Panc1 (cell line): Measurements from ENCODE around the gene KRT85. TPM values are rescaled to one million over a fixed set of nuclear protein-coding genes. Genes with fewer than 3 reads are reported as not detected.

ENCODE experiments used
- ATAC-seq: fragments of 200-7000 bp; cut with Tn5 transposase; 2 replicates; pipeline ENCODE4 v1.9.1; 2020; ENCODE audit warnings: mild to moderate bottlenecking, moderate library complexity
- BruUV-seq: library from RNA; stranded (reverse); fragments of 400-500 nt; replicated peaks from 2 replicates; lab custom pipeline; 2021; lab: Mats Ljungman, UMichigan
- CTCF ChIA-PET: fragments of 300-600 bp; sonication (Branson Sonifier 250); formaldehyde crosslinking; loops from one replicate; lab custom pipeline; 2022; ENCODE audit warnings: antibody characterized with exemption; lab: Charles Lee
- POLR2A ChIA-PET: fragments of 300-600 bp; sonication (Branson Sonifier 250); formaldehyde crosslinking; loops from one replicate; lab custom pipeline; 2022; ENCODE audit warnings: antibody characterized with exemption; lab: Charles Lee
- DNase-seq: peaks from one replicate; pipeline ENCODE4 v3.0.0-alpha.2; 2010; ENCODE audit warnings: low read depth, low spot score
- H3K27ac ChIP-seq: 2 replicates; pipeline ENCODE4 v1.5.1; 2011; ENCODE audit warnings: mild to moderate bottlenecking, low read length, inconsistent platforms
- H3K27me3 ChIP-seq: fragments of 200-500 bp; sonication (Bioruptor generic); 2 replicates; pipeline ENCODE4 v1.6.0; 2014; ENCODE audit warnings: low read length, inconsistent platforms; ENCODE audit not compliant: control insufficient read depth, insufficient read depth
- H3K36me3 ChIP-seq: fragments of 200-500 bp; sonication (Bioruptor generic); 2 replicates; pipeline ENCODE4 v1.5.1; 2014; ENCODE audit warnings: inconsistent platforms, mild to moderate bottlenecking, low read length, moderate library complexity; ENCODE audit not compliant: control insufficient read depth, insufficient read depth
- H3K4me1 ChIP-seq: 2 replicates; pipeline ENCODE4 v1.5.1; 2011; ENCODE audit warnings: inconsistent platforms, mild to moderate bottlenecking, low read length, moderate library complexity; ENCODE audit not compliant: control insufficient read depth, insufficient read depth
- H3K4me3 ChIP-seq, 2 experiments: 2 replicates each; pipeline ENCODE4 v1.5.1; 2011 to 2012; ENCODE audit warnings: low read depth in 2 of 2, low read length in 2 of 2, mild to moderate bottlenecking in 2 of 2, inconsistent platforms in 1 of 2, moderate library complexity in 1 of 2
- H3K9me3 ChIP-seq: fragments of 200-500 bp; sonication (Bioruptor generic); 2 replicates; pipeline ENCODE4 v1.5.1; 2014; ENCODE audit warnings: low read depth, mild to moderate bottlenecking, inconsistent platforms, low read length, moderate library complexity; ENCODE audit not compliant: control insufficient read depth, insufficient read depth
- POLR2AphosphoS5 ChIP-seq: IDR thresholded peaks from 2 replicates; pipeline ENCODE4 v1.6.1; 2012; ENCODE audit warnings: mild to moderate bottlenecking, low read depth, low read length, moderate library complexity
- SIN3A ChIP-seq: IDR thresholded peaks from 2 replicates; pipeline ENCODE4 v1.6.1; 2012; ENCODE audit warnings: low read depth, mild to moderate bottlenecking, low read length, moderate library complexity, borderline replicate concordance; ENCODE audit not compliant: insufficient read depth
- TCF7L2 ChIP-seq: IDR thresholded peaks from 2 replicates; pipeline ENCODE4 v1.6.1; 2011; ENCODE audit warnings: mild to moderate bottlenecking, low read depth, low read length, inconsistent platforms
- in situ Hi-C: cut with HindIII; loops from 2 replicates; pipeline ENCODE4 v1.10.0; 2016; ENCODE audit warnings: low sequenced_read_pairs, low pct_unique_long_range_greater_than_20kb
- intact Hi-C: fragments of 100-400 bp; cut with micrococcal nuclease; formaldehyde crosslinking; loops from one replicate; pipeline ENCODE4 v1.10.0; 2022; ENCODE audit not compliant: unreplicated experiment
- total RNA-seq: library from RNA; stranded (reverse); gene quantifications from one replicate; pipeline ENCODE4 v1.2.1, GENCODE V29; 2021; ENCODE audit not compliant: unreplicated experiment
- TF ChIP-seq, protein P1 (sequence below): fragments of 450-650 bp; IDR thresholded peaks from 2 replicates; pipeline ENCODE4 v1.5.1; 2017; ENCODE audit warnings: mild to moderate bottlenecking
- TF ChIP-seq, protein P2 (sequence below), 2 experiments: IDR thresholded peaks; 2 replicates each; pipeline ENCODE4 v1.6.1; 2011 to 2012; ENCODE audit warnings: low read depth in 2 of 2, control low read depth in 1 of 2, low read length in 1 of 2, mild to moderate bottlenecking in 1 of 2, moderate library complexity in 1 of 2; ENCODE audit not compliant: insufficient read depth in 1 of 2

KRT85 gene
- total RNA-seq, 1 experiment from 2014 or later, result not detected

DNA sequence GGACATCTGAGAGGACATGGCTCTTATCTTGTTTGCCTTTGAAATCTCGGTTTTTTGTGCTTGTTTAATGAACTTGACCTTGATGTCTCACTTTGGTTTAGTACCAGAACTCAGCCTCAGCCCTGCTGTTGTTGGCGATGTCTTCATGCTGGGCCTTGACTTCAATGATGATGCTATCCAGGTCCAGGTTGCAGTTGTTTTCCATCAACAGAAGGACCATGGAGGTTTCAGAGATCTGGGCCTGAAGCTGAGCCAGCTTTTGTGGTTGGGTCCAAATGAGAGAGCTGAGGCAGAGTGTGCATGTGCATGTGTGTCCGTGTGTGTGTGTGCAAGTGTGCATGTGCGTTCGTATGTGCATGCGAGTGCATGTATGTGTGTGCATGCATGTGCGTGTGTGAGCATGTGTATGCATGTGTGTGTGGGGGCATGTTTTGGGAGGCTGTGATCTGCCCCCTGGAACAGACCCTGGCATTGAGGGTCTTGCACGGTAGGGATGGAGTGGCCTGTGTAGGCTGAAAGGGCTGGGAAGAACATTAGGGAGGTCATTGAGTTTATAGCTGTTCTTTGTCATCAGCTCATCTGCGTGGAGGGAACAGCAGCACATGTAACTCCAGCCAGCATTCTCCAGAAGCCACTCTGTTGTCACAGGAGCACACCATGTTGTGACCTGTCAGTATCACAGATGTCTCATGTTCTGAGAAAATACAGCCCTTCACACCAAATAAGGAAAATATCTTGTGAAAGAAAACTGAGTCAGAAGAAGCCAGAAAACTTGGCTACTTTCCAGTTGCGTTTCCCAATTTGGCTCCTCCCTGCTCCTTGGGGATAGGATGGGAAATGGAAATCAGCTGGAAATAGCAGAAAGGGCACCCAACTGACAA lies 48.8 kb upstream of the KRT85 start:
- intact Hi-C loops (no loop called here), in situ Hi-C loops (no loop called here)
- no peak overlapping the region for H3K4me3 ChIP-seq
- no TSS peak for BruUV-seq
- ChIA-PET POLR2A (no interaction called here), CTCF (no interaction called here)
- no peak overlapping the region for H3K27ac ChIP-seq
- TF ChIP-seq TCF7L2, result no peak
- TF ChIP-seq, protein P1, sequence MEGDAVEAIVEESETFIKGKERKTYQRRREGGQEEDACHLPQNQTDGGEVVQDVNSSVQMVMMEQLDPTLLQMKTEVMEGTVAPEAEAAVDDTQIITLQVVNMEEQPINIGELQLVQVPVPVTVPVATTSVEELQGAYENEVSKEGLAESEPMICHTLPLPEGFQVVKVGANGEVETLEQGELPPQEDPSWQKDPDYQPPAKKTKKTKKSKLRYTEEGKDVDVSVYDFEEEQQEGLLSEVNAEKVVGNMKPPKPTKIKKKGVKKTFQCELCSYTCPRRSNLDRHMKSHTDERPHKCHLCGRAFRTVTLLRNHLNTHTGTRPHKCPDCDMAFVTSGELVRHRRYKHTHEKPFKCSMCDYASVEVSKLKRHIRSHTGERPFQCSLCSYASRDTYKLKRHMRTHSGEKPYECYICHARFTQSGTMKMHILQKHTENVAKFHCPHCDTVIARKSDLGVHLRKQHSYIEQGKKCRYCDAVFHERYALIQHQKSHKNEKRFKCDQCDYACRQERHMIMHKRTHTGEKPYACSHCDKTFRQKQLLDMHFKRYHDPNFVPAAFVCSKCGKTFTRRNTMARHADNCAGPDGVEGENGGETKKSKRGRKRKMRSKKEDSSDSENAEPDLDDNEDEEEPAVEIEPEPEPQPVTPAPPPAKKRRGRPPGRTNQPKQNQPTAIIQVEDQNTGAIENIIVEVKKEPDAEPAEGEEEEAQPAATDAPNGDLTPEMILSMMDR, result no peak
- TF ChIP-seq SIN3A, result no peak
- TF ChIP-seq, protein P2, sequence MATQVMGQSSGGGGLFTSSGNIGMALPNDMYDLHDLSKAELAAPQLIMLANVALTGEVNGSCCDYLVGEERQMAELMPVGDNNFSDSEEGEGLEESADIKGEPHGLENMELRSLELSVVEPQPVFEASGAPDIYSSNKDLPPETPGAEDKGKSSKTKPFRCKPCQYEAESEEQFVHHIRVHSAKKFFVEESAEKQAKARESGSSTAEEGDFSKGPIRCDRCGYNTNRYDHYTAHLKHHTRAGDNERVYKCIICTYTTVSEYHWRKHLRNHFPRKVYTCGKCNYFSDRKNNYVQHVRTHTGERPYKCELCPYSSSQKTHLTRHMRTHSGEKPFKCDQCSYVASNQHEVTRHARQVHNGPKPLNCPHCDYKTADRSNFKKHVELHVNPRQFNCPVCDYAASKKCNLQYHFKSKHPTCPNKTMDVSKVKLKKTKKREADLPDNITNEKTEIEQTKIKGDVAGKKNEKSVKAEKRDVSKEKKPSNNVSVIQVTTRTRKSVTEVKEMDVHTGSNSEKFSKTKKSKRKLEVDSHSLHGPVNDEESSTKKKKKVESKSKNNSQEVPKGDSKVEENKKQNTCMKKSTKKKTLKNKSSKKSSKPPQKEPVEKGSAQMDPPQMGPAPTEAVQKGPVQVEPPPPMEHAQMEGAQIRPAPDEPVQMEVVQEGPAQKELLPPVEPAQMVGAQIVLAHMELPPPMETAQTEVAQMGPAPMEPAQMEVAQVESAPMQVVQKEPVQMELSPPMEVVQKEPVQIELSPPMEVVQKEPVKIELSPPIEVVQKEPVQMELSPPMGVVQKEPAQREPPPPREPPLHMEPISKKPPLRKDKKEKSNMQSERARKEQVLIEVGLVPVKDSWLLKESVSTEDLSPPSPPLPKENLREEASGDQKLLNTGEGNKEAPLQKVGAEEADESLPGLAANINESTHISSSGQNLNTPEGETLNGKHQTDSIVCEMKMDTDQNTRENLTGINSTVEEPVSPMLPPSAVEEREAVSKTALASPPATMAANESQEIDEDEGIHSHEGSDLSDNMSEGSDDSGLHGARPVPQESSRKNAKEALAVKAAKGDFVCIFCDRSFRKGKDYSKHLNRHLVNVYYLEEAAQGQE (IDR thresholded peaks at IDR 0.05; ENCODE audit: insufficient read depth in 1 of 2, low read depth in 2 of 2, low read length in 1 of 2), result no peak
- TF ChIP-seq POLR2AphosphoS5, result no peak
- H3K4me1 ChIP-seq, result no peaks in the 10 kb centered on the region
- H3K36me3 ChIP-seq, result no peaks in the 10 kb centered on the region
- no peaks in the 10 kb centered on the region for H3K27me3 ChIP-seq
- ATAC-seq (no peak), DNase-seq (no peak)
- H3K9me3 ChIP-seq, result no peaks in the 10 kb centered on the region

DNA sequence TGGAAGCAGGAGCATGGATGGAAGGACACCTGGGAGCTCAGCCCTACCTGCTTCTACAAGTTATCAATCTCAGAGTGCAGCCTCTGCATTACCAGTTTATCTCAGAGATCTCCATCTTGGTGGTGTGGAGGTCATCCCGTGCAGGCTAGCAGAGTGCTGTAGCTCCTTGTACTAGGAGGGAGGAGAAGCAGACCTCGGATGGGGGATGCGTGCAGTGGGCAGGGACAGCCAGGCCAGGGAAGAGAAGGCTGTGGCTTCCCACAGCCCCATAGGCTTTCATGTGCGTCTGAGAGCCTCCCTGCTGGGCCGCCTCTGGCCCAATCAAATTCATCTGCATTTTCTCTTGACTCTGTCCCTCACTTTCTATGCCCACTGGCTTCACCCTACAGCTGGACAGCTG lies 47.7 kb upstream of the KRT85 start:
- no peak for ATAC-seq
- CTCF ChIA-PET, result interaction anchor here (0.7 kb wide), 1 partner anchor 239 kb away, joined by 5 read pairs; no protein-coding TSS in a partner anchor

More for the DNA sequence above, 47.7 kb upstream of the KRT85 start:
- H3K27me3 ChIP-seq, result no peaks in the 10 kb centered on the region
- in situ Hi-C loops, result no loop called here
- intact Hi-C loops, result no loop called here
- no peaks in the 10 kb centered on the region for H3K4me1 ChIP-seq
- TF ChIP-seq SIN3A (no peak), TCF7L2 (no peak), POLR2AphosphoS5 (no peak)
- TF ChIP-seq, protein P2 (IDR thresholded peaks at IDR 0.05; ENCODE audit: insufficient read depth in 1 of 2, low read depth in 2 of 2, low read length in 1 of 2), result no peak
- TF ChIP-seq, protein P1, result no peak
- POLR2A ChIA-PET, result no interaction called here
- BruUV-seq, result no TSS peak
- DNase-seq, result no peak
- H3K9me3 ChIP-seq, result no peaks in the 10 kb centered on the region
- H3K36me3 ChIP-seq, result no peaks in the 10 kb centered on the region
- H3K27ac ChIP-seq, result no peak overlapping the region
- no peak overlapping the region for H3K4me3 ChIP-seq
